Neuronal stem cell (in vitro differentiated cells): ENCODE data around the gene MOG.
"Not testable (repeated sequence)": the region's sequence is repeated elsewhere in the genome, so short reads cannot be mapped to it uniquely, and the experiment has no call there.

Experiments used
- DNase-seq: peaks from one replicate; pipeline ENCODE4 v3.0.0-alpha.2; 2013; ENCODE audit warnings: low spot score
- H2AFZ ChIP-seq: one replicate; pipeline ENCODE4 v1.6.1; 2013; ENCODE audit warnings: mild to moderate bottlenecking, low read length, inconsistent platforms
- H2AK5ac ChIP-seq: 2 replicates; pipeline ENCODE4 v1.6.1; 2013; ENCODE audit warnings: low read depth, mild to moderate bottlenecking, inconsistent platforms, low read length, moderate library complexity, mixed read lengths
- H2BK120ac ChIP-seq: 2 replicates; pipeline ENCODE4 v1.6.1; 2013; ENCODE audit warnings: low read depth, mild to moderate bottlenecking, inconsistent platforms, low read length, moderate library complexity, mixed read lengths
- H2BK12ac ChIP-seq: one replicate; pipeline ENCODE4 v1.6.1; 2013; ENCODE audit warnings: low read length, inconsistent platforms
- H2BK15ac ChIP-seq: 2 replicates; pipeline ENCODE4 v1.6.1; 2013; ENCODE audit warnings: mild to moderate bottlenecking, low read length, inconsistent platforms, mixed read lengths
- H2BK5ac ChIP-seq: one replicate; pipeline ENCODE4 v1.6.1; 2013; ENCODE audit warnings: inconsistent platforms, mild to moderate bottlenecking, low read length, moderate library complexity
- H3K14ac ChIP-seq: one replicate; pipeline ENCODE4 v1.6.1; 2013; ENCODE audit warnings: low read length, inconsistent platforms
- H3K18ac ChIP-seq: 2 replicates; pipeline ENCODE4 v1.6.1; 2013; ENCODE audit warnings: low read length, inconsistent platforms
- H3K23ac ChIP-seq: 2 replicates; pipeline ENCODE4 v1.6.1; 2013; ENCODE audit warnings: low read depth, mild to moderate bottlenecking, mixed read lengths, low read length, inconsistent platforms; ENCODE audit not compliant: poor library complexity
- H3K27ac ChIP-seq: replicated peaks from 3 replicates; pipeline ENCODE4 v1.5.1; 2013; ENCODE audit warnings: low read length, inconsistent platforms
- H3K27me3 ChIP-seq, 3 experiments: 2 replicates each; pipeline ENCODE4 v1.6.1; 2013; ENCODE audit warnings: low read length in 3 of 3, mild to moderate bottlenecking in 2 of 3, inconsistent platforms in 1 of 3, low read depth in 1 of 3, mixed read lengths in 1 of 3, moderate library complexity in 1 of 3; ENCODE audit not compliant: control insufficient read depth in 3 of 3, insufficient read depth in 3 of 3
- H3K36me3 ChIP-seq, 2 donors: replicated peaks in 1 of 2; 2 replicates each; pipeline ENCODE4 v1.6.1; 2013; ENCODE audit warnings: low read length in 2 of 2; ENCODE audit not compliant: control insufficient read depth in 2 of 2, insufficient read depth in 2 of 2
- H3K4ac ChIP-seq: 2 replicates; pipeline ENCODE4 v1.6.1; 2013; ENCODE audit warnings: inconsistent platforms, mild to moderate bottlenecking, low read length, moderate library complexity
- H3K4me1 ChIP-seq, 2 donors: 1 replicate in 1 of 2; 2 replicates in 1 of 2; pipeline ENCODE4 v1.6.1; 2013; ENCODE audit warnings: low read length in 2 of 2, low read depth in 1 of 2; ENCODE audit not compliant: control insufficient read depth in 2 of 2, insufficient read depth in 1 of 2
- H3K4me2 ChIP-seq: one replicate; pipeline ENCODE4 v1.6.1; 2013; ENCODE audit warnings: mild to moderate bottlenecking, low read length, inconsistent platforms; ENCODE audit not compliant: insufficient read depth, poor library complexity, severe bottlenecking
- H3K4me3 ChIP-seq, 2 donors: 2 replicates each; pipeline ENCODE4 v1.5.1; 2013; ENCODE audit warnings: low read length in 2 of 2, mild to moderate bottlenecking in 2 of 2, inconsistent platforms in 1 of 2, moderate library complexity in 1 of 2
- H3K79me1 ChIP-seq: one replicate; pipeline ENCODE4 v1.6.1; 2013; ENCODE audit warnings: low read depth, mild to moderate bottlenecking, inconsistent platforms, low read length, moderate library complexity
- H3K9ac ChIP-seq: one replicate; pipeline ENCODE4 v1.6.1; 2013; ENCODE audit warnings: mild to moderate bottlenecking, low read depth, low read length, inconsistent platforms; ENCODE audit not compliant: poor library complexity
- H3K9me3 ChIP-seq, 2 donors: replicated peaks in 1 of 2; 2 replicates each; pipeline versions ENCODE3 to v1.6.1; 2013; ENCODE audit warnings: low read length in 2 of 2, mild to moderate bottlenecking in 2 of 2, inconsistent platforms in 1 of 2, low read depth in 1 of 2, mixed read lengths in 1 of 2, moderate library complexity in 1 of 2; ENCODE audit not compliant: control insufficient read depth in 2 of 2, insufficient read depth in 1 of 2
- H4K8ac ChIP-seq: one replicate; pipeline ENCODE4 v1.6.1; 2013; ENCODE audit warnings: low read depth, mild to moderate bottlenecking, inconsistent platforms, low read length, moderate library complexity
- H4K91ac ChIP-seq: one replicate; pipeline ENCODE4 v1.6.1; 2013; ENCODE audit warnings: low read length, low read depth, mild to moderate bottlenecking, inconsistent platforms; ENCODE audit not compliant: poor library complexity
- WGBS, 2 donors: extraction: QIAGEN DNeasy Blood & Tissue Kit; methylation state at CpG; one replicate each; pipeline ENCODE4 v1.1.7; 2013; ENCODE audit warnings: missing lambda C conversion rate in 2 of 2, mixed read lengths in 1 of 2; ENCODE audit not compliant: insufficient read length in 2 of 2, insufficient replicate concordance in 1 of 2; ENCODE audit errors: extremely low coverage in 2 of 2; 5-methylcytosine and 5-hydroxymethylcytosine counted together

Gene MOG

DNA sequence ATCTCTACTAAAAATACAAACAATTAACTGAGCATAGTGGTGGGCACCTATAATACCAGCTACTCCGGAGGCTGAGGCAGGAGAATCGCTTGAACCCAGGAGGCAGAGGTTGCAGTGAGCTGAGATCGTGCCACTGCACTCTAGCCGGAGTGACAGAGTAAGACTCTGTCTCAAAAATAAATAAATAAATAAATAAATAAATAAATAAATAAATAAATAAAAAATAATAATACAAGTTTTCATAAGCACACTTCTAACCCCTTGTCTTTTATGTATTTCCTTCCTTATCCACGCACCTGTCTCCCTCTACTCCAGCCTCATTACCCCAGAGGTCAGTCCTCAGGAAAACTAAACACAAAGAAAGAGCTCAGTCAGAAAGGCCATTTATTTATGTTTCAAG is 15.2 kb downstream of the MOG start:
- H3K79me1 ChIP-seq, H3K4me1 ChIP-seq, H3K9me3 ChIP-seq, H3K4ac ChIP-seq, H3K14ac ChIP-seq, H4K91ac ChIP-seq, H3K4me3 ChIP-seq, H3K23ac ChIP-seq, H3K4me2 ChIP-seq, H2AFZ ChIP-seq, H3K9ac ChIP-seq, H2BK5ac ChIP-seq, H4K8ac ChIP-seq, H3K36me3 ChIP-seq, DNase-seq, H2BK120ac ChIP-seq, H2BK12ac ChIP-seq, H3K18ac ChIP-seq, H2AK5ac ChIP-seq, H2BK15ac ChIP-seq, H3K27ac ChIP-seq: not testable (repeated sequence)
- WGBS, 2 donors = no CpG with 5 or more reads among the region's 5 CpGs
- peaks cover 0 to 12% (median 0%) of the 10 kb centered on the region in 3 experiments for H3K27me3 ChIP-seq

DNA sequence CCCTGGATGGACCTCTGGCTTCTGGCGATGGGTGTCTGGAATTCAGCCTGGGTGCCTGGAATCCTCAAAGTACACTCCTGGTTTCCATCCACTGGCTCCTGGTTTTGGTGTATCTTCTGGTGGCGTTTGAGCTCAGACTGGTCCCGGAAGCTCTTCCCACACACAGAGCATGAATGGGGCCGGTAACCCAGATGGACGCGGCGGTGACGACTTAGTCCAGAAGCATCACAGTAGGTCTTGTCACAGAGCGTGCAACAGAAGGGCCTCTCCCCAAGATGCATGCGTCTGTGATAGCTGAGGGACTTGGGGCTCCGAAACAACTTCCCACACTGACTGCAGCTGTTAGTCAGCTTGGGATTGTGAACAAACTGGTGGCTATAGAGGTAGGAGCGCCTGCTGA is 16.3 kb downstream of the MOG start:
- Histone ChIP-seq H2BK15ac (no peak overlapping the region), H2BK120ac (no peak overlapping the region), H4K8ac (no peak overlapping the region), H3K79me1 (no peaks in the 10 kb centered on the region), H3K4me1 (peaks cover 0 to 8% of the 10 kb centered on the region in 2 donors), H2BK12ac (no peak overlapping the region), H3K27me3 (peaks cover 0 to 2% (median 0%) of the 10 kb centered on the region in 3 experiments), H3K36me3 (no peaks in the 10 kb centered on the region), H3K23ac (no peak overlapping the region), H3K14ac (no peak overlapping the region), H2AFZ (no peak overlapping the region), H3K4ac (no peak overlapping the region), H4K91ac (no peak overlapping the region), H3K4me3 (peak overlapping the region in 1 of 2 donors; percentile 57), H3K4me2 (no peak overlapping the region), H2AK5ac (no peak overlapping the region), H3K27ac (no peak overlapping the region), H2BK5ac (no peak overlapping the region), H3K9ac (no peak overlapping the region), H3K9me3 (peaks cover 0 to 2% of the 10 kb centered on the region in 2 donors), H3K18ac (peak overlapping the region; percentile 5)
- no CpG with 5 or more reads among the region's 12 CpGs for WGBS, 2 donors
- DNase-seq = no peak

DNA sequence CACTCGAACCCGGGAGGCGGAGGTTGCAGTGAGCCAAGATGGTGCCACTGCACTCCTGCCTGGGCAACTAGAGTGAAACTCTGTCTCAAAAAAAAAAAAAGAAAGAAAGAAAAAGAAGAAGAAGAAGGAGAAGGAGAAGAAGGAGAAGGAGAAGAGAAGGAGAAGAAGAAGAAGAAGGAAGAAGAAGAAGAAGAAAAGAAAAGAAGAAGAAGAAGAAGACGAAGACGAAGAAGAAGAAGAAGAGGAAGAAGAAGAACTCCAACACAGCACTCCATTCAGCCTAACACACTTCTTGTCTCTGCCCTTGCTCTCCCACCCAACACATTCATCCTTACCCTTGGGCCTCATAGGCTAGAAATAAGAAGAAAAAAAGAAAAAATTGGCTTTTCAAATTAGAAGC is 17.1 kb downstream of the MOG start:
- H3K4me2 ChIP-seq = no peak overlapping the region
- no peak overlapping the region for H4K91ac ChIP-seq
- no peak overlapping the region for H3K23ac ChIP-seq
- DNase-seq = no peak
- H2AFZ ChIP-seq = no peak overlapping the region
- H2BK5ac ChIP-seq = no peak overlapping the region
- H2AK5ac ChIP-seq = no peak overlapping the region
- no peaks in the 10 kb centered on the region for H3K27me3 ChIP-seq
- no peaks in the 10 kb centered on the region for H3K79me1 ChIP-seq
- H3K9me3 ChIP-seq = peaks cover 0 to 2% of the 10 kb centered on the region in 2 donors
- no CpG with 5 or more reads among the region's 5 CpGs for WGBS, 2 donors
- H3K14ac ChIP-seq = no peak overlapping the region
- H3K4me3 ChIP-seq = no peak overlapping the region
- H2BK120ac ChIP-seq = no peak overlapping the region
- H2BK12ac ChIP-seq = no peak overlapping the region
- no peak overlapping the region for H3K18ac ChIP-seq
- H3K4me1 ChIP-seq = peaks cover 0 to 5% of the 10 kb centered on the region in 2 donors
- no peak overlapping the region for H3K4ac ChIP-seq
- no peak overlapping the region for H3K27ac ChIP-seq
- H4K8ac ChIP-seq = no peak overlapping the region
- no peak overlapping the region for H2BK15ac ChIP-seq
- H3K36me3 ChIP-seq = no peaks in the 10 kb centered on the region
- H3K9ac ChIP-seq = no peak overlapping the region

DNA sequence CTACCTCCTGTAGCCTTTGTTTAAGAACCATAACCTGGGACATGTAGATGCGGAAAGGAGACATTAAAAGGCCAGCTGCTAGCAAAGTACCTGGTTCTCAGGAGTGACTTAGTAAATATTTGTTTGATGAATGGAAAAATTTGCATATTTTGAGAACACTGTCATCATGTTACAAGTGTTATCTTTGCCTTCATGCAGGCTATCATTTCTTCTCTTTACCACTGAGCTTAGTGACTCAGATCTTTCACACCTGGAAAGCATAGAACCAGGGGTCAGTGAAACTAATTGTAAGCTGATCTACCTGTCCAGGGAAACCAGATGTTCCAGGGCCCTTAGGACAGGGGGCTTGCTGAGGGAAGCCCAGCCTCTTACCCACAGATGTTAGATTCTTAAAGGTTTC is 18.7 kb downstream of the MOG start:
- no peak overlapping the region for H4K8ac ChIP-seq
- H3K79me1 ChIP-seq = no peaks in the 10 kb centered on the region
- no peaks in the 10 kb centered on the region for H3K36me3 ChIP-seq
- no CpG with 5 or more reads among the region's 1 CpG for WGBS, 2 donors
- no peaks in the 10 kb centered on the region for H3K27me3 ChIP-seq
- H2AFZ ChIP-seq = no peak overlapping the region
- no peak overlapping the region for H3K4me3 ChIP-seq
- no peak overlapping the region for H3K14ac ChIP-seq
- H2BK12ac ChIP-seq = no peak overlapping the region
- no peak overlapping the region for H2AK5ac ChIP-seq
- H3K18ac ChIP-seq = no peak overlapping the region
- no peak overlapping the region for H3K4me2 ChIP-seq
- H3K4me1 ChIP-seq = peaks cover 0 to 4% of the 10 kb centered on the region in 2 donors
- no peak for DNase-seq
- no peak overlapping the region for H3K4ac ChIP-seq
- no peak overlapping the region for H2BK15ac ChIP-seq
- no peak overlapping the region for H3K23ac ChIP-seq
- peaks cover 0 to 2% of the 10 kb centered on the region in 2 donors for H3K9me3 ChIP-seq
- no peak overlapping the region for H2BK5ac ChIP-seq
- no peak overlapping the region for H3K9ac ChIP-seq
- H2BK120ac ChIP-seq = no peak overlapping the region
- no peak overlapping the region for H4K91ac ChIP-seq
- H3K27ac ChIP-seq = no peak overlapping the region
